K562 (cell line): ENCODE measurements around the gene C17orf50. TPM values are rescaled to one million over a fixed set of nuclear protein-coding genes. Genes with fewer than 3 reads are reported as not detected.

Experiments
- ATAC-seq: fragments of 200-7000 bp; cut with Tn5 transposase; 3 replicates; pipeline ENCODE4 v1.9.1; 2020; ENCODE audit warnings: moderate library complexity
- BruUV-seq: library from RNA; stranded (reverse); fragments of 400-500 nt; replicated peaks from 2 replicates; lab custom pipeline; 2021; lab: Mats Ljungman, UMichigan
- CTCF ChIA-PET: fragments of 300-600 bp; formaldehyde crosslinking; extraction: SDS; loops from one replicate; lab custom pipeline; 2021; ENCODE audit warnings: low intra/inter-chr PET ratio; lab: Yijun Ruan, JAX
- POLR2A ChIA-PET: fragments of 300-600, 350-650 bp; sonication (Branson Sonifier 250); formaldehyde crosslinking; extraction: SDS; loops from one replicate; lab custom pipeline; 2021; ENCODE audit warnings: antibody characterized with exemption, inconsistent platforms; lab: Yijun Ruan, JAX
- DNase-seq, 4 experiments: peaks; one replicate each; pipeline versions ENCODE4 v3.0.0 to v3.0.0-alpha.2; 2011 to 2018; ENCODE audit warnings: low spot score in 3 of 4, mixed read lengths in 3 of 4; ENCODE audit errors: extremely low read depth in 1 of 4
- FAIRE-seq: peaks from 2 replicates; lab custom pipeline; 2011; peaks lifted over from hg19 to GRCh38; lab: Jason Lieb, UNC
- H2AFZ ChIP-seq: 2 replicates; pipeline ENCODE4 v1.6.0; 2011; ENCODE audit warnings: low read depth, low read length, control low read depth, inconsistent platforms
- H3K27ac ChIP-seq: fragments of 200-600 bp; 3 replicates; pipeline ENCODE4 v1.8.0; 2011; ENCODE audit warnings: low read depth, mild to moderate bottlenecking, control low read depth, inconsistent platforms, low read length, moderate library complexity, mixed read lengths; ENCODE audit errors: extremely low read depth
- H3K27me3 ChIP-seq, 2 experiments: fragments of 300-600 bp in 1 of 2; 2 replicates in 1 of 2; 3 replicates in 1 of 2; pipeline versions ENCODE4 v1.6.0 to v1.8.0; 2011; ENCODE audit warnings: inconsistent platforms in 2 of 2, low read length in 2 of 2, mild to moderate bottlenecking in 1 of 2, mixed read lengths in 1 of 2, moderate library complexity in 1 of 2; ENCODE audit not compliant: control insufficient read depth in 2 of 2, insufficient read depth in 2 of 2
- H3K36me3 ChIP-seq: fragments of 300-600 bp; 3 replicates; pipeline ENCODE4 v1.8.0; 2011; ENCODE audit warnings: mild to moderate bottlenecking, low read length, inconsistent platforms; ENCODE audit not compliant: control insufficient read depth, insufficient read depth
- H3K4me1 ChIP-seq, 2 experiments: fragments of 200-600 bp in 1 of 2; replicated peaks in 1 of 2; 2 replicates in 1 of 2; 3 replicates in 1 of 2; pipeline versions ENCODE4 v1.5.1 to v1.8.0; 2011; ENCODE audit warnings: inconsistent platforms in 2 of 2, low read length in 2 of 2, mild to moderate bottlenecking in 1 of 2, mixed read lengths in 1 of 2, moderate library complexity in 1 of 2; ENCODE audit not compliant: control insufficient read depth in 2 of 2, insufficient read depth in 2 of 2
- H3K4me2 ChIP-seq: 2 replicates; pipeline ENCODE4 v1.6.1; 2011; ENCODE audit warnings: low read length, control low read depth, inconsistent platforms, mixed read lengths; ENCODE audit not compliant: insufficient read depth
- H3K4me3 ChIP-seq: fragments of 200-600 bp; sonication (generic), shearing (Covaris generic); 2 replicates; pipeline ENCODE4 v1.5.1; 2016; ENCODE audit warnings: control low read depth, inconsistent platforms
- H3K79me2 ChIP-seq: fragments of 200-600 bp; 3 replicates; pipeline ENCODE4 v1.8.0; 2011; ENCODE audit warnings: low read length, inconsistent platforms; ENCODE audit not compliant: control insufficient read depth, insufficient read depth
- H3K9ac ChIP-seq, 2 experiments: 2 replicates each; pipeline versions ENCODE4 v1.6.0 to v1.6.1; 2011; ENCODE audit warnings: low read depth in 2 of 2, low read length in 2 of 2, control low read depth in 1 of 2, inconsistent platforms in 1 of 2, mild to moderate bottlenecking in 1 of 2, mixed read lengths in 1 of 2; ENCODE audit not compliant: insufficient read depth in 1 of 2
- H3K9me1 ChIP-seq: one replicate; pipeline ENCODE4 v1.6.0; 2011; ENCODE audit warnings: inconsistent platforms, mild to moderate bottlenecking, low read length, moderate library complexity; ENCODE audit not compliant: control insufficient read depth, insufficient read depth
- H3K9me3 ChIP-seq: replicated peaks from 2 replicates; pipeline ENCODE4 v1.5.1; 2011; ENCODE audit warnings: low read depth, low read length, inconsistent platforms; ENCODE audit not compliant: control insufficient read depth, insufficient read depth
- H4K20me1 ChIP-seq: replicated peaks from 2 replicates; pipeline ENCODE4 v1.6.1; 2011; ENCODE audit warnings: low read length, inconsistent platforms, mixed read lengths; ENCODE audit not compliant: control insufficient read depth, insufficient read depth
- ARNT ChIP-seq, 2 experiments: fragments of 450-650 bp; IDR thresholded peaks; 2 replicates each; pipeline ENCODE4 v1.6.1; 2016; ENCODE audit warnings: mild to moderate bottlenecking in 1 of 2
- CBX8 ChIP-seq: fragments of 200-600 bp; sonication (generic); IDR thresholded peaks from 2 replicates; pipeline ENCODE4 v1.6.1; 2012; ENCODE audit warnings: borderline replicate concordance, mixed run types, low read depth, mild to moderate bottlenecking, moderate library complexity, mixed read lengths, low read length, control low read depth, inconsistent platforms; ENCODE audit not compliant: poor library complexity, severe bottlenecking; ENCODE audit errors: extremely low read depth
- CHAMP1 ChIP-seq: fragments of 450-650 bp; IDR thresholded peaks from 2 replicates; pipeline ENCODE4 v1.6.1; 2016; ENCODE audit warnings: mild to moderate bottlenecking
- FOXM1 ChIP-seq, 2 experiments: fragments of 450-650 bp in 1 of 2; sonication (generic) in 1 of 2; formaldehyde crosslinking in 1 of 2; IDR thresholded peaks; 2 replicates each; pipeline versions ENCODE4 v1.6.1 to v1.9.0; 2017 to 2022; ENCODE audit warnings: low read depth in 2 of 2, mild to moderate bottlenecking in 2 of 2, missing genetic modification reagents in 1 of 2, moderate library complexity in 1 of 2
- KAT8 ChIP-seq: fragments of 450-650 bp; IDR thresholded peaks from 2 replicates; pipeline ENCODE4 v1.6.1; 2016; ENCODE audit warnings: low read depth, mild to moderate bottlenecking
- MEIS2 ChIP-seq: fragments of 450-650 bp; IDR thresholded peaks from 2 replicates; pipeline ENCODE4 v1.6.1; 2014; ENCODE audit warnings: mild to moderate bottlenecking; ENCODE audit not compliant: partially characterized antibody
- PHF20 ChIP-seq: fragments of 450-650 bp; IDR thresholded peaks from 2 replicates; pipeline ENCODE4 v1.6.1; 2018; ENCODE audit not compliant: partially characterized antibody
- RCOR1 ChIP-seq, 2 experiments: IDR thresholded peaks; 2 replicates each; pipeline ENCODE4 v1.6.1; 2012; ENCODE audit warnings: low read depth in 2 of 2, low read length in 2 of 2, borderline replicate concordance in 1 of 2, improper control_type of control experiment in 1 of 2
- ZFP91 ChIP-seq: sonication (generic); formaldehyde crosslinking; IDR thresholded peaks from 2 replicates; pipeline ENCODE4 v1.8.0; 2022; ENCODE audit warnings: mild to moderate bottlenecking, missing genetic modification reagents
- ZFPM2 ChIP-seq: fragments of 250-450 bp; sonication (Bioruptor Pico); IDR thresholded peaks from 2 replicates; pipeline ENCODE4 v1.5.1; 2022; ENCODE audit warnings: mild to moderate bottlenecking
- ZNF217 ChIP-seq: sonication (generic); formaldehyde crosslinking; IDR thresholded peaks from 2 replicates; pipeline ENCODE4 v1.8.0; 2022; ENCODE audit warnings: mild to moderate bottlenecking, missing genetic modification reagents
- ZNF277 ChIP-seq: fragments of 250-450 bp; sonication (Bioruptor Pico); IDR thresholded peaks from 2 replicates; pipeline ENCODE4 v1.8.0; 2022; ENCODE audit warnings: inconsistent platforms, mild to moderate bottlenecking, moderate library complexity, borderline replicate concordance
- WGBS: fragments of 100-300 bp; shearing (Covaris generic); methylation state at CpG from one replicate; pipeline ENCODE4 v1.1.6; 2016; ENCODE audit warnings: low coverage, mixed read lengths; ENCODE audit not compliant: insufficient coverage; ENCODE audit errors: missing lambda C conversion rate; 5-methylcytosine and 5-hydroxymethylcytosine counted together
- in situ Hi-C: fragments of 300-500 bp; cut with MboI; formaldehyde crosslinking; loops from 4 replicates; pipeline ENCODE4 v1.15.0; 2018; ENCODE audit warnings: inconsistent platforms, mixed read lengths
- intact Hi-C: fragments of 100-400 bp; cut with micrococcal nuclease; formaldehyde crosslinking; loops from 2 replicates; pipeline ENCODE4 v1.14.2; 2022
- polyA plus RNA-seq, 8 experiments: library from polyadenylated mRNA; depleted of rRNA in 4 of 8; stranded (reverse) in 5 of 8; unstranded in 3 of 8; fragments of >200 nt; fragmentation: Nextera tagmentation in 2 of 8; fragmentation: Illumina TruSeq in 1 of 8; extraction: Ambion mirVana in 2 of 8; extraction: Trizol in 1 of 8; gene quantifications; 2 replicates each; pipeline versions ENCODE4 v1.2.1 to v1.2.3, GENCODE V29; 2011 to 2014; ENCODE audit warnings: inconsistent platforms in 1 of 8, missing spikeins in 1 of 8
- total RNA-seq, 7 experiments: library from RNA; depleted of rRNA in 6 of 7; stranded (reverse); fragments of >200 nt in 6 of 7; fragmentation: Illumina TruSeq in 2 of 7; extraction: Trizol in 2 of 7; gene quantifications; 2 replicates each; pipeline versions ENCODE4 v1.2.1 to v1.2.3, GENCODE V29; 2011 to 2021; ENCODE audit warnings: low replicate concordance in 1 of 7

The C17orf50 gene
- total and polyA plus RNA-seq, 9 of the 15 experiments (the other 6 are each of a cell fraction or from before 2014, with no cell fraction given): not detected

- no peaks in the 10 kb centered on the region for H3K9me1 ChIP-seq
- no peaks in the 10 kb centered on the region for H3K9me3 ChIP-seq
- ChIA-PET POLR2A (interaction anchor here (0.6 kb wide), 1 partner anchor 679 kb away, joined by 4 read pairs; no protein-coding TSS in a partner anchor), CTCF (interaction anchor here (2.6 to 3.2 kb wide), 2 partner anchors 37 to 41 kb away, joined by 20 to 39 read pairs; no protein-coding TSS in a partner anchor)
- ATAC-seq (peak; percentile 78), FAIRE-seq (no peak), DNase-seq (peak; percentile 65 to 88 (median 77))
- peaks cover 14% of the 10 kb centered on the region for H3K79me2 ChIP-seq
- H3K27ac ChIP-seq: no peak overlapping the region
- no TSS peak for BruUV-seq
- peaks cover 0 to 4% of the 10 kb centered on the region in 2 experiments; a peak in 1 of 5 replicates for H3K27me3 ChIP-seq
- intact Hi-C loops (loop anchor here (1.0 to 5.0 kb wide), 2 partner anchors 40 to 237 kb away; no protein-coding TSS in a partner anchor), in situ Hi-C loops (loop anchor here (5.0 kb wide), 1 partner anchor 37 kb away; no protein-coding TSS in a partner anchor)
- H3K36me3 ChIP-seq: no peaks in the 10 kb centered on the region
- 25% methylated on average over 1 of the region's 1 CpG for WGBS
- peaks cover 6 to 20% of the 10 kb centered on the region in 2 experiments; a peak in 4 of 5 replicates for H3K4me1 ChIP-seq
- H3K4me3 ChIP-seq: no peak overlapping the region
- no peak overlapping the region for H3K9ac ChIP-seq
- no peaks in the 10 kb centered on the region for H4K20me1 ChIP-seq
- H3K4me2 ChIP-seq: peak overlapping the region; percentile 36; the same call in 1 of the 2 replicates
- peak overlapping the region; percentile 61 for H2AFZ ChIP-seq
- TF ChIP-seq MEIS2 (no peak), ZFP91 (CRISPR knock-in tag) (no peak), ZFPM2 (no peak), KAT8 (no peak), ZNF217 (CRISPR knock-in tag) (no peak), ZNF277 (CRISPR knock-in tag) (no peak), CBX8 (no peak), PHF20 (no peak), FOXM1 (IDR thresholded peaks at IDR 0.05; ENCODE audit: low read depth) (peak; percentile 54), FOXM1 (CRISPR knock-in tag; IDR thresholded peaks at IDR 0.05; ENCODE audit: low read depth) (no peak), ARNT (IDR thresholded peaks at IDR 0.05) (0 out of 4 replicates have a peak, but pooled peaks of 1 of the 2 experiments have one; percentile 50), RCOR1 (IDR thresholded peaks at IDR 0.05; ENCODE audit: borderline replicate concordance in 1 of 2, low read depth in 2 of 2, low read length in 2 of 2) (peak in 1 of 2 experiments; percentile 19; a peak in 1 of 4 replicates), CHAMP1 (no peak)
Measured at GRCh38 chr17:35804658-35805192, 44.0 kb downstream of the C17orf50 start.
